GM23338 (cell line): Measurements from ENCODE around the gene CRYBB2. TPM values are rescaled to one million over a fixed set of nuclear protein-coding genes. Genes with fewer than 3 reads are reported as not detected.
"Not testable (repeated sequence)": the region's sequence is repeated elsewhere in the genome, so short reads cannot be mapped to it uniquely, and the experiment has no call there.

Experiments used
- ATAC-seq: fragments of 200-7000 bp; cut with Tn5 transposase; 3 replicates; pipeline ENCODE4 v1.9.1; 2020
- DNase-seq: peaks from one replicate; pipeline ENCODE4 v3.0.0-alpha.2; 2015; ENCODE audit warnings: low spot score
- H2AFZ ChIP-seq: fragments of 200-600 bp; sonication (generic); 2 replicates; pipeline ENCODE4 v1.8.0; 2016; ENCODE audit warnings: antibody characterized with exemption, mild to moderate bottlenecking, moderate library complexity
- H3F3A ChIP-seq: fragments of 200-600 bp; sonication (generic); replicated peaks from 2 replicates; pipeline ENCODE4 v1.8.0; 2017; ENCODE audit warnings: antibody characterized with exemption, mixed run types, low read depth
- H3K27ac ChIP-seq: fragments of 200-600 bp; sonication (generic); 2 replicates; pipeline ENCODE4 v1.6.1; 2016; ENCODE audit warnings: low read depth
- H3K27me3 ChIP-seq: fragments of 200-600 bp; sonication (generic); 2 replicates; pipeline ENCODE4 v1.8.0; 2016; ENCODE audit warnings: mild to moderate bottlenecking, mixed run types, moderate library complexity; ENCODE audit not compliant: insufficient read depth
- H3K36me3 ChIP-seq: fragments of 200-600 bp; sonication (generic); 2 replicates; pipeline ENCODE4 v1.8.0; 2016; ENCODE audit warnings: mild to moderate bottlenecking; ENCODE audit not compliant: insufficient read depth
- H3K4me1 ChIP-seq: fragments of 200-600 bp; sonication (generic); 2 replicates; pipeline ENCODE4 v1.8.0; 2016; ENCODE audit warnings: mild to moderate bottlenecking, moderate library complexity; ENCODE audit not compliant: insufficient read depth
- H3K4me2 ChIP-seq: fragments of 200-600 bp; sonication (generic); 2 replicates; pipeline ENCODE4 v1.7.1; 2017; ENCODE audit warnings: mixed run types
- H3K4me3 ChIP-seq: fragments of 200-600 bp; sonication (generic); 2 replicates; pipeline ENCODE4 v1.6.1; 2016; ENCODE audit warnings: mixed run types
- H3K79me2 ChIP-seq: fragments of 200-600 bp; sonication (generic); replicated peaks from 2 replicates; pipeline ENCODE4 v1.8.0; 2017; ENCODE audit warnings: mild to moderate bottlenecking; ENCODE audit not compliant: insufficient read depth
- H3K9me2 ChIP-seq: fragments of 200-600 bp; sonication (generic); 2 replicates; pipeline ENCODE4 v1.8.0; 2017; ENCODE audit not compliant: insufficient read depth
- H4K20me1 ChIP-seq: fragments of 200-600 bp; sonication (generic); replicated peaks from 2 replicates; pipeline ENCODE4 v1.8.0; 2017; ENCODE audit warnings: mild to moderate bottlenecking; ENCODE audit not compliant: insufficient read depth
- H3K27ac Mint-ChIP-seq: 2 replicates; pipeline ENCODE4 v1.8.0; 2020; ENCODE audit warnings: inconsistent platforms, mild to moderate bottlenecking, moderate library complexity, mixed read lengths
- H3K27me3 Mint-ChIP-seq: 3 replicates; pipeline ENCODE4 v1.8.0; 2022; ENCODE audit warnings: low read depth, mild to moderate bottlenecking, moderate library complexity, mixed read lengths, inconsistent platforms; ENCODE audit not compliant: insufficient read depth, poor library complexity
- H3K36me3 Mint-ChIP-seq: 3 replicates; pipeline ENCODE4 v1.8.0; 2021; ENCODE audit warnings: low read depth, mild to moderate bottlenecking, inconsistent platforms, moderate library complexity, mixed read lengths
- H3K4me1 Mint-ChIP-seq: 3 replicates; pipeline ENCODE4 v1.8.0; 2020; ENCODE audit warnings: mild to moderate bottlenecking, inconsistent platforms, mixed read lengths
- H3K4me3 Mint-ChIP-seq: 3 replicates; pipeline ENCODE4 v1.8.0; 2021; ENCODE audit warnings: moderate library complexity, mild to moderate bottlenecking, inconsistent platforms, mixed read lengths
- H3K9me3 Mint-ChIP-seq: 3 replicates; pipeline ENCODE4 v1.8.0; 2020; ENCODE audit warnings: moderate library complexity, mild to moderate bottlenecking, inconsistent platforms, mixed read lengths
- CREB1 ChIP-seq: fragments of 250-450 bp; sonication (Bioruptor Pico); IDR thresholded peaks from 2 replicates; pipeline ENCODE4 v1.5.0; 2020; ENCODE audit warnings: low read depth, mild to moderate bottlenecking, moderate library complexity
- CTCF ChIP-seq, 2 experiments: fragments of 200-600 bp in 1 of 2; sonication (generic) in 1 of 2; conservative IDR thresholded peaks; 2 replicates each; pipeline versions ENCODE4 v1.5.1 to v1.6.1; 2016 to 2017; ENCODE audit warnings: antibody characterized with exemption in 2 of 2, low read depth in 2 of 2, mild to moderate bottlenecking in 2 of 2, moderate library complexity in 1 of 2
- ETS1 ChIP-seq: IDR thresholded peaks from 2 replicates; pipeline ENCODE4 v1.6.1; 2016; ENCODE audit warnings: antibody characterized with exemption
- POLR2AphosphoS5 ChIP-seq: IDR thresholded peaks from 2 replicates; pipeline ENCODE4 v1.6.1; 2016; ENCODE audit warnings: antibody characterized with exemption, low read depth
- REST ChIP-seq: IDR thresholded peaks from one replicate; pipeline ENCODE4 v1.6.1; 2018; ENCODE audit warnings: antibody characterized with exemption; ENCODE audit not compliant: unreplicated experiment
- ZNF114 ChIP-seq: fragments of 250-450 bp; sonication (Bioruptor Pico); IDR thresholded peaks from 2 replicates; pipeline ENCODE4 v1.5.0; 2020; ENCODE audit warnings: mild to moderate bottlenecking, moderate library complexity
- ZNF331 ChIP-seq: fragments of 250-450 bp; sonication (Bioruptor Pico); IDR thresholded peaks from 2 replicates; pipeline ENCODE4 v1.5.0; 2020; ENCODE audit warnings: low read depth, mild to moderate bottlenecking, moderate library complexity
- polyA plus RNA-seq: library from polyadenylated mRNA; unstranded; fragments of >200 nt; fragmentation: Nextera tagmentation; extraction: Ambion mirVana; gene quantifications from 2 replicates; pipeline ENCODE4 v1.2.1, GENCODE V29; 2016
- total RNA-seq: library from RNA; depleted of rRNA; stranded (reverse); fragments of >200 nt; shearing (Covaris generic); gene quantifications from 2 replicates; pipeline ENCODE4 v1.2.3, GENCODE V29; 2014

The CRYBB2 gene
- total and polyA plus RNA-seq, 2 experiments from 2014 or later, result 0.26 to 1.0 TPM

GRCh38 chr22:25228822-25229221 lies 9.4 kb downstream of the CRYBB2 start:
- Mint-ChIP-seq H3K4me3 (no peak overlapping the region), H3K27ac (no peak overlapping the region)

GRCh38 chr22:25230760-25231159 lies 11.3 kb downstream of the CRYBB2 start:
- not testable (repeated sequence) for H3K27ac ChIP-seq, H3K4me3 ChIP-seq, H3K27me3 Mint-ChIP-seq, H3K36me3 ChIP-seq, H4K20me1 ChIP-seq, DNase-seq, ATAC-seq, H3K4me2 ChIP-seq, H3K36me3 Mint-ChIP-seq, H3K9me2 ChIP-seq, H3K27me3 ChIP-seq, H3K4me1 Mint-ChIP-seq, H3K27ac Mint-ChIP-seq, H3K4me3 Mint-ChIP-seq, H3K4me1 ChIP-seq, H3K79me2 ChIP-seq, H3K9me3 Mint-ChIP-seq, H2AFZ ChIP-seq, H3F3A ChIP-seq

More at GRCh38 chr22:25228822-25229221, 9.4 kb downstream of the CRYBB2 start:
- TF ChIP-seq ZNF331 (CRISPR knock-in tag) (no peak), ZNF114 (CRISPR knock-in tag) (no peak), POLR2AphosphoS5 (no peak), CTCF (conservative IDR thresholded peaks at IDR 0.05; ENCODE audit: low read depth in 2 of 2) (no peak), ETS1 (no peak)
- Mint-ChIP-seq H3K27me3 (peaks cover 3% of the 10 kb centered on the region), H3K36me3 (no peaks in the 10 kb centered on the region), H3K4me1 (no peaks in the 10 kb centered on the region), H3K9me3 (no peaks in the 10 kb centered on the region)
- no peaks in the 10 kb centered on the region for H3K27me3 ChIP-seq
- H3F3A ChIP-seq, result no peaks in the 10 kb centered on the region
- H3K27ac ChIP-seq, result no peak overlapping the region
- H3K9me2 ChIP-seq, result no peaks in the 10 kb centered on the region
- H3K36me3 ChIP-seq, result no peaks in the 10 kb centered on the region
- DNase-seq (no peak), ATAC-seq (no peak)
- no peak overlapping the region for H3K4me3 ChIP-seq
- no peaks in the 10 kb centered on the region for H4K20me1 ChIP-seq
- no peaks in the 10 kb centered on the region for H3K4me1 ChIP-seq
- H3K4me2 ChIP-seq, result no peak overlapping the region
- H3K79me2 ChIP-seq, result no peaks in the 10 kb centered on the region
- H2AFZ ChIP-seq, result no peak overlapping the region

GRCh38 chr22:25232301-25232700 lies 12.9 kb downstream of the CRYBB2 start:
- Histone ChIP-seq H3K79me2 (no peaks in the 10 kb centered on the region), H3F3A (no peaks in the 10 kb centered on the region), H3K36me3 (no peaks in the 10 kb centered on the region), H4K20me1 (no peaks in the 10 kb centered on the region), H2AFZ (no peak overlapping the region), H3K27ac (no peak overlapping the region), H3K4me2 (no peak overlapping the region), H3K9me2 (no peaks in the 10 kb centered on the region), H3K27me3 (no peaks in the 10 kb centered on the region), H3K4me3 (no peak overlapping the region), H3K4me1 (no peaks in the 10 kb centered on the region)
- H3K27ac Mint-ChIP-seq, result no peak overlapping the region
- H3K4me1 Mint-ChIP-seq, result no peaks in the 10 kb centered on the region
- no peak overlapping the region for H3K4me3 Mint-ChIP-seq
- H3K9me3 Mint-ChIP-seq, result no peaks in the 10 kb centered on the region
- DNase-seq, result no peak
- no peak for ATAC-seq
- no peaks in the 10 kb centered on the region for H3K36me3 Mint-ChIP-seq
- peaks cover 6% of the 10 kb centered on the region for H3K27me3 Mint-ChIP-seq
- TF ChIP-seq CREB1 (CRISPR knock-in tag) (no peak), REST (no peak), ETS1 (no peak), POLR2AphosphoS5 (no peak)
